ENCODE measurements around the gene TRPC4. TPM values are rescaled to one million over a fixed set of nuclear protein-coding genes. Genes with fewer than 3 reads are reported as not detected.

TRPC4 gene
- total RNA-seq, 2 experiments from 2014 or later: not detected

DNA sequence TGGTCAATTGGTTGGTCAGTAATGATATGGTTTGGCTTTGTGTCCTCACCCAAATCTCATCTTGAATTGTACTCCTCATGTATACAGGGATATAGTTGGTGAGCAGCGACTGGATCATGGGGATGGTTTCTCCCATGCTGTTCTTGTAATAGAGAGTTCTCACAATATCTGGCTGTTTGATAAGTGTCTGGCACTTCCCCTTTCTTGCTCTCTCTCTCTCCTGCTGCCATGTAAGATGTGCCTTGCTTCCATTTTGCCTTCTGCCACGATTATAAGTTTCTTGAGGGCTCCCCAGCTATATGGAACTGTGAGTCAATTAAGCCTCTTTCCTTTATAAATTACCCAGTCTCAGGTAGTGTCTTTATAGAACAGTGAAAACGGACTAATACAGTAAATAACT, 120.7 kb downstream of the TRPC4 start:
- TF ChIP-seq, protein P1, sequence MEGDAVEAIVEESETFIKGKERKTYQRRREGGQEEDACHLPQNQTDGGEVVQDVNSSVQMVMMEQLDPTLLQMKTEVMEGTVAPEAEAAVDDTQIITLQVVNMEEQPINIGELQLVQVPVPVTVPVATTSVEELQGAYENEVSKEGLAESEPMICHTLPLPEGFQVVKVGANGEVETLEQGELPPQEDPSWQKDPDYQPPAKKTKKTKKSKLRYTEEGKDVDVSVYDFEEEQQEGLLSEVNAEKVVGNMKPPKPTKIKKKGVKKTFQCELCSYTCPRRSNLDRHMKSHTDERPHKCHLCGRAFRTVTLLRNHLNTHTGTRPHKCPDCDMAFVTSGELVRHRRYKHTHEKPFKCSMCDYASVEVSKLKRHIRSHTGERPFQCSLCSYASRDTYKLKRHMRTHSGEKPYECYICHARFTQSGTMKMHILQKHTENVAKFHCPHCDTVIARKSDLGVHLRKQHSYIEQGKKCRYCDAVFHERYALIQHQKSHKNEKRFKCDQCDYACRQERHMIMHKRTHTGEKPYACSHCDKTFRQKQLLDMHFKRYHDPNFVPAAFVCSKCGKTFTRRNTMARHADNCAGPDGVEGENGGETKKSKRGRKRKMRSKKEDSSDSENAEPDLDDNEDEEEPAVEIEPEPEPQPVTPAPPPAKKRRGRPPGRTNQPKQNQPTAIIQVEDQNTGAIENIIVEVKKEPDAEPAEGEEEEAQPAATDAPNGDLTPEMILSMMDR (conservative IDR thresholded peaks at IDR 0.05; ENCODE audit: low read length): no peak
- no peak for TF ChIP-seq EZH2phosphoT487 (IDR thresholded peaks at IDR 0.05; ENCODE audit: borderline replicate concordance, low read depth, low read length)
- intact Hi-C loops (cut with micrococcal nuclease; ENCODE audit: unreplicated experiment): no loop called here
- H3K4me3 ChIP-seq (ENCODE audit: low read depth, low read length, poor library complexity, severe bottlenecking): no peak overlapping the region
- H3K79me2 ChIP-seq (ENCODE audit: insufficient read depth, low read depth, low read length): no peaks in the 10 kb centered on the region
- H3K4me1 ChIP-seq (ENCODE audit: insufficient read depth, low read length, poor library complexity, severe bottlenecking): no peaks in the 10 kb centered on the region
- H3K9me2 ChIP-seq (ENCODE audit: insufficient read depth, low read length): no peaks in the 10 kb centered on the region
- H3K36me3 ChIP-seq (ENCODE audit: insufficient read depth, low read length): no peaks in the 10 kb centered on the region
- no peak for DNase-seq (ENCODE audit: low spot score)
- no peak overlapping the region for H3K4me2 ChIP-seq (ENCODE audit: low read length)
- ChIA-PET CTCF (ENCODE audit: unreplicated experiment) (no interaction called here), POLR2A (no interaction called here)
- no peak overlapping the region for H3K27ac ChIP-seq (ENCODE audit: low read depth, low read length, poor library complexity, severe bottlenecking)
- H3K9me3 ChIP-seq (ENCODE audit: low read length): no peaks in the 10 kb centered on the region
- no peaks in the 10 kb centered on the region for H4K20me1 ChIP-seq (ENCODE audit: insufficient read depth, low read length)
- no peak overlapping the region for H2AFZ ChIP-seq (ENCODE audit: low read length)
- BruUV-seq (replicated peaks): no TSS peak

GRCh38 chr13:37747071-37747612, 122.4 kb downstream of the TRPC4 start:
- Histone ChIP-seq H3K36me3 (ENCODE audit: insufficient read depth, low read length) (no peaks in the 10 kb centered on the region), H3K9me3 (ENCODE audit: low read length) (no peaks in the 10 kb centered on the region), H4K20me1 (ENCODE audit: insufficient read depth, low read length) (no peaks in the 10 kb centered on the region), H3K79me2 (ENCODE audit: insufficient read depth, low read depth, low read length) (no peaks in the 10 kb centered on the region), H3K4me2 (ENCODE audit: low read length) (no peak overlapping the region), H3K4me3 (ENCODE audit: low read depth, low read length, poor library complexity, severe bottlenecking) (no peak overlapping the region), H2AFZ (ENCODE audit: low read length) (no peak overlapping the region), H3K4me1 (ENCODE audit: insufficient read depth, low read length, poor library complexity, severe bottlenecking) (no peaks in the 10 kb centered on the region), H3K27ac (ENCODE audit: low read depth, low read length, poor library complexity, severe bottlenecking) (no peak overlapping the region), H3K9me2 (ENCODE audit: insufficient read depth, low read length) (no peaks in the 10 kb centered on the region)
- CTCF ChIA-PET (ENCODE audit: unreplicated experiment): no interaction called here
- TF ChIP-seq, protein P1 (conservative IDR thresholded peaks at IDR 0.05; ENCODE audit: low read length): no peak
- no peak for TF ChIP-seq EZH2phosphoT487 (IDR thresholded peaks at IDR 0.05; ENCODE audit: borderline replicate concordance, low read depth, low read length)
- no TSS peak for BruUV-seq (replicated peaks)
- no peak for DNase-seq (ENCODE audit: low spot score)
- intact Hi-C loops (cut with micrococcal nuclease; ENCODE audit: unreplicated experiment): no loop called here
- POLR2A ChIA-PET: interaction anchor here (0.7 kb wide), 1 partner anchor 17 kb away, joined by 3 read pairs; no protein-coding TSS in a partner anchor

GRCh38 chr13:37741536-37741935, 128.0 kb downstream of the TRPC4 start:
- no peaks in the 10 kb centered on the region for H3K9me3 ChIP-seq (ENCODE audit: low read length)
- DNase-seq (ENCODE audit: low spot score): no peak
- no peak overlapping the region for H2AFZ ChIP-seq (ENCODE audit: low read length)
- no peak overlapping the region for H3K27ac ChIP-seq (ENCODE audit: low read depth, low read length, poor library complexity, severe bottlenecking)
- ChIA-PET CTCF (ENCODE audit: unreplicated experiment) (no interaction called here), POLR2A (no interaction called here)
- H3K4me2 ChIP-seq (ENCODE audit: low read length): no peak overlapping the region
- H3K4me3 ChIP-seq (ENCODE audit: low read depth, low read length, poor library complexity, severe bottlenecking): no peak overlapping the region
- H3K4me1 ChIP-seq (ENCODE audit: insufficient read depth, low read length, poor library complexity, severe bottlenecking): no peaks in the 10 kb centered on the region
- BruUV-seq (replicated peaks): no TSS peak
- H3K36me3 ChIP-seq (ENCODE audit: insufficient read depth, low read length): no peaks in the 10 kb centered on the region
- H3K79me2 ChIP-seq (ENCODE audit: insufficient read depth, low read depth, low read length): no peaks in the 10 kb centered on the region
- no peak for TF ChIP-seq EZH2phosphoT487 (IDR thresholded peaks at IDR 0.05; ENCODE audit: borderline replicate concordance, low read depth, low read length)
- TF ChIP-seq, protein P1 (conservative IDR thresholded peaks at IDR 0.05; ENCODE audit: low read length): no peak
- H4K20me1 ChIP-seq (ENCODE audit: insufficient read depth, low read length): no peaks in the 10 kb centered on the region
- intact Hi-C loops (cut with micrococcal nuclease; ENCODE audit: unreplicated experiment): no loop called here
- no peaks in the 10 kb centered on the region for H3K9me2 ChIP-seq (ENCODE audit: insufficient read depth, low read length)

Data from OCI-LY7 (cell line).